NCI-H1930 (cell line): ENCODE measurements around the gene HAAO.

ENCODE experiments used
- DNase-seq, 2 experiments: peaks; one replicate each; lab custom pipeline; 2025; lab: John Stamatoyannopoulos, UW

The HAAO gene

GRCh38 chr2:42768706-42769256 is 23.6 kb downstream of the HAAO start:
- DNase-seq: no peak

- DNase-seq: no peak
Measured at GRCh38 chr2:42767899-42768705, 24.3 kb downstream of the HAAO start.

DNA sequence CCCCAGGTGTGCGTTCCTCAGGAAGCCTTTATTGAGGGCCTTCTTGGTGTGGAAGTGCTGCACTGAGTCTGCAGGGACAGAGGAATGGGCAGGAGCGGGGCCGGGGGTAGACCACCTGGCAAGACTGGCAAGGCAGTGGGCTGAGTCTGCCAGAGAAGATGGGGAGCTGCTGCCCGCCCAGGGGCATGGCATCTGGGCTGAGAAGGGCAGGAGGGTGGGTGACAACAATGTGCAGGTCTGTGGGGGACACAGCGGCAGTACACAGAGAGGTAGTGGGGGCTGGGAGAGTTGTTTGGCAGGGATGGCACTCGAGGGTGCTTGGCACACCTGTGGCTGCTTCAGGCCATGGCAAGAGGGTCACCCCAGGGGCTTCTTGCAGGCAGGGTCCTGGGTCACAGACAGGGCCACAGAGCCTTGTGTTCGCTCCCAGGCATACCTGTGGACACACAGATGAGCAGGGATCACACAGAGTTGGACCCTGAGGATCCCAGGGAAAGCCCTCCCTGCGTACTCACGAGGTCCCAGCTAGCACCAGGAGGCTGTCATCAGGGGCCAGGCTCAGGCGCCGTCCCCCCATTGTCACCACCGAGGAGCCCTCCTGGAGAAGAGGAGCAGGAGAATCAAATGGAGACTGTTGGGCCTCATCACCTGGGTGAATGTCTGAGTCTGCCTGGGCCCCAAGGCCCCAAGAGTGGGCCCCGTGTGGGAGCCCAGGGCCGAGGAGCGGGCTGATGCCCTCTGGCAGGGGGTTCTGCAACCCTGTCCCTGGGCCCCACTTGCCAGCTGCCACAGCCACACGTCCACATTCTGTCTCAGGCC is 25.1 kb downstream of the HAAO start:
- no peak for DNase-seq

GRCh38 chr2:42765686-42766085 is 26.7 kb downstream of the HAAO start:
- no peak for DNase-seq

GRCh38 chr2:42764901-42765300 is 27.5 kb downstream of the HAAO start:
- no peak for DNase-seq

DNA sequence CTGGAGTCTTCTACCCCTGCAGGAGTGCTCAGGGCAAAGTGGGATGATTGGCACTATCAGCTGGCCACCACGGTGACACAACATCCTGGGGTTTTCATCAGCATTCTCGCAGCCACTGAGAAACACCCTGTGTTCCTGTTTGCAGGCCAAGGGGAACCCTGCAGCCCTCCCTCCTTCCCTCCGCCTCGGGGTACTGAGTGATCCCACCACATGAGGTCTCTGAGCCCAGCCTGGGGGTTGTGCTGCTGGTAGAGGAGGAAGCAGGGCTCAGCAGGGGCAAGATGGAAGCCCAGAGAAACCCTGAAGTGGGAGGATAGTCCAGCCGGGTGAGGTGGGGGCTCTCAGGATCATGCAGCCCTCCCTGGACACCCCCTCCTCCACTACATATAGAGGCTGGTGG is 28.3 kb downstream of the HAAO start, which contains the start of gene OXER1:
OXER1 (minus strand) TSS at position 40 of the 400 bp plus-strand sequence. CDS start 73 bp downstream, outside the sequence.
- DNase-seq: no peak

DNA sequence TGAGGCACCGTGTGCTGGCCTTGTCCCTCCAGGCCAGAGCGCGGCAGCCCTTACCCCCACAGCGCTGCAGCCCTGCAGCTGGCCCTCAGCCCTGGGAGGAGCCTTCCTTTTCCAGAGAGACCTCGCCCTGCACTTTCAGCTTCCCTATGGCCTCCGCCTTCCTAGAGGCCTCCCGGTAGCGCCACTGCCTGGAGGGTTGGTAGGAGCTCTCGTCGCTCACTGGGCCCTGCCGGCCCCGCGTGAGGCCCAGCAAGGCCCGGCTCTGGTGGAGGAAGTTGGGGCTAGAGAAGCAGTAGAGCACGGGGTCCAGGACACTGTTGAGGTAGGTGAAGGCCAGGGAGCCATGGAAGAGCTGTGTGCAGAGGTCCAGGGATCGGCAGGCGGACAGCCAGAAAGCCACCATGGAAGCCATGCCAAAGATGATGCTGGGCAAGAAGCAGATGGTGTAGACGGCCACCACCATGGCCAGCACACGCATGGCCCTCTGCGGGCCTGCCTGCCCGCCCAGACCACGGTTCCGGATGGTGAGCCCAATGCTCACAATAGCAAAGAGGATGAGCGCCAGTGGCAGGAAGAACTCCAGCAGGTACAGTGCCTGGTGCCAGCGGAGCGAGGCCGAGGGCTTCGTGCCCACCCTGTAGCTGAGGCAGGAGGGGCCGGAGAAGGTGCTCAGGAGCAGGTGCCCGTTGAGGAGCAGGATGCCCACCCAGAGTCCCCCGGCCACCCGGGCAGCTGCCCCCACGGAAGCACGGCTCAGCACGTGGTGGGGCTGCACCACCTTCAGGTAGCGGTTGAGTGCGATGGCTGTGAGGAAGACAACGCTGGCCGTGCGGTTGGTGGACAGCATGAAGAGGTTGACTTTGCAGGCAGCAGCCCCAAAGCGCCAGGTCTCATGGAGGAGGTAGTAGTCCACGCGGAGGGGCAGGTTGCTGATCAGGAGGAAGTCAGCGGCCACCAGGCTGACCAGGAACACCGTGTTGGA is 29.3 kb downstream of the HAAO start:
- DNase-seq: no peak

GRCh38 chr2:42762155-42762554 is 30.2 kb downstream of the HAAO start:
- DNase-seq: no peak

- DNase-seq: no peak
Measured at GRCh38 chr2:42761554-42761953, 30.8 kb downstream of the HAAO start.

DNA sequence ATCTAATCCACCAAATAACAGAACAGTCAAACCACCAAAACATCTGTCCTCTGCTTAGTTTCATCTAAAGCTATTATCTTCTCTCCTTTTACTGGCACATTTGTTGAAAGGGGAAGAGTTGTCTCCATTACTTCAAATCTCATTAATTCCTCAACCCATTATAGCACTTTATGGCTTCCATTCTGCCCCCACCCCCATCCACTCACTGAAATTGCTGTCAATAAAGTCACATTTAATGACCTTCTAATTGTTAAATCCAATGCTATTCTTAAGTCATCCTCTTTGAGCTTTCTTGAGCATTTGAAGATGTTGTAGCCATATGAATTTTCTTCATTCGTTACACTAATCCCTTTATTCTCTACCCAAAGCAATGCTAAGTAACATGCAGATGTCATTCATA is 33.6 kb downstream of the HAAO start:
- no peak for DNase-seq

DNA sequence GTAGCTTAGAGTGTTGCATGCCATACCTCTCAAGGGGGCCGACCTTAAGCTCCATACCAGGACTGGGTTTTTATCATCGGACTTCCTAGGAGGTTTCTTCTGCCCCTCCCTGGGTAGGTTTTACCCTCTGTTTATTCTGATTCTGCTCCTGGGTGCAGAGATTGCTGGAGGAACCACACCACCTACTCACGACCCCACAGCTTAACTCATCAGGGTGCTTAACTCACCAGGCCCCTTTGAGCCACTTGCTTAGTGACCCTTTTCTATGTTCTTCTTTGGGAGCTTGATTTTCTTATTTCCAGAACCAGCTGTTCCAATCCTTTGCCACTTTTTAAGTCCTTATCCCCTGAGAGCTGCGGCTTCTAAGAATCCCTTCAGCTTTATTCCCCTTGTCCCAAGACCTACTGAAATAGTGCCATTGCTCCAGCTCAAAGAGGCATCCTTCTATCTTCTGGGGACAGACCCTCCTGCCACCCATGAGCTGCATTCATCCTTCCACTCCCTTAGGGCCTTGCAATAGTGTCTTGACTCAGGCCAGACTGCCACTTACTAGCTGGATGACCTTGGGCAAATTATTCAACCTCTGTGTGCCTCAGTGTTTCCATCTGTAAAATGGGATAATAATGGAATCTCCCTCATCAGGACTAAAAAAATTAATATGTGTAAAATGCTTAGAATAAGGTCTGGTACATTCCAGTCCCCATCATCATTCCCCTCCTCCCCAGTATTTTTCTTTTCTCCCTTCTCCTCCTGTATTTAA is 34.2 kb downstream of the HAAO start:
- DNase-seq: no peak

- no peak for DNase-seq
Measured at GRCh38 chr2:42756966-42757513, 35.3 kb downstream of the HAAO start.

DNA sequence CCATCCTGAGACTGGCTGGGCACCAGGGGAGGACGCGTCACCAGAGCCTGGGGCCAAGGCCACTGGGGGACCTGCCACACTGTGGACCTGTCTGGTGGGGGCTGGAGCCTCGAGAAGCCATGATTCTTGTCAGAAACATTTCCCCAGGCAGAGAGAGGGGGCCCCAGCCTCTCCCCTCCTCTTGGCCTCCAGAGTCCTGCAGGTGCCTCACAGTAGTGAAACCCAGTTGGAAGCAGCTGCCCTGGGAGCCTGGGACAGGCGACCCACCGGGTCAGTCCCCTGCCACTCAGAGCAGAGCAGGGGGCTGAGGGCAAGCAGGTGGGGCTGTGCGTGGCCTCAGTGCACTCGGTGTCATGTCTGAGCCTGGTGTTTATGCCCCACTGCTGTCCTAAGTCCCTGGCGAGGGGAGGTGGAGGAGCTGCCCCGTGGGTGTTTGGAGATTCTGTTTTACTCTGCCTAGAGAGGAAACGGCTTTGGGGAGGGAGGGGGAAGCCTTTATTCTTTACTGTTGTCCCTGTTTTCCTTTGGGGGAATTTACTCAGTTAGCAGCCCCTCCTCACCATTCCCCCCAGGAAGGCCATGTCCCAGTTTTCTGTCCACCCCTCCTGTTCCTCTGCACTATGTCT is 36.1 kb downstream of the HAAO start:
- no peak for DNase-seq

DNA sequence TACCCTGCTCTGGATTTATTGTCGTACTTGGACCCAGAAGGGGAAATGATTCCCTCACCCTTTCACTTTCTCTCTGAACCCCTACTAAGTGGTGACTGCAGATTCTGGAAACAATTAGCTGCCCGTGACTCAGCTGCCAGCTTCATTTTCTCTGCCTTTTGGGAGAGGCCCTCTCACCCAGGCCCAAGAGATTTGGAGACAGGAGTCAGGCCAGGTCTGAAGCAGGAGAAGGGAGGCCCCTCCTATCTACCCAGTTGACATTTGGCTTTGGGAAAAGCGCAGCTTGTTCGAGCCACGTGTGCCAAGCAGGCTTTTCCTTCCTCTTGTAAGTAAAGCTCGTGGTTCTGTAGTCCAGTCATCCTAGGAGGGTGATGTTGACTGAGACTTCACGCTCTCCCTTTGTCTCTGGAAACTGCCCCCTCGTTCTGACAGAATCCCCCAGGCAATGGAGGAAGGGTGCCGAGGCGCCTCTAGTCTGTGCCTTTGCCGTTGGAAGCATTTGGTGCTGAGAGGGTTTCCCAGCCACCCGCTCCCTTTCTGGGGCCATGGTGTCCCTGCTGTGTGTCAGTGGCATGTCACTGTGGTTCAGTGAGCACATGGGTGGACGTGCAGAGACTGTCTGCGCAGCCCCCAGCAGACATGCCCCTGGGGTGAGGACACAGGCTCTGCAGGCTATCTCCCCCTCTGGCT is 37.0 kb downstream of the HAAO start:
- no peak for DNase-seq

DNA sequence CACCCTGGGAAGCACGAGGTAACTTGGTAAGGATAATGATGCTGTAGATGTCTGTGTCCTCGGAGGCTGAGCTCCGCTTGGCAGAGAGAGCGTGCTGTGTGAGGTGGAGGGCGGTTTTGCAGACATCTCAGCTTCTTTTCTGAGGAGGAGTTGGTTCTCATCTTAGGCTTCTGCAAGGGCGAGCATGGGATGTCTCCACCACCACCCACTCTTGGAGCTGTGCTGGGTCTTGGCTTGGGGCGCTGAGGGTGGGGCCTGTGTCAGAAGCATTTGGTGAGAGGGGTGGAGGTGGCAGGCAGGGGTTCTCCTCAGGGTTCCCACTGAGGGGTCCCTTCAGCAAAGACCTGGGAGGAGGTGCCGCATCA is 37.6 kb downstream of the HAAO start:
- DNase-seq: no peak

GRCh38 chr2:42754021-42754775 is 38.2 kb downstream of the HAAO start:
- no peak for DNase-seq

DNA sequence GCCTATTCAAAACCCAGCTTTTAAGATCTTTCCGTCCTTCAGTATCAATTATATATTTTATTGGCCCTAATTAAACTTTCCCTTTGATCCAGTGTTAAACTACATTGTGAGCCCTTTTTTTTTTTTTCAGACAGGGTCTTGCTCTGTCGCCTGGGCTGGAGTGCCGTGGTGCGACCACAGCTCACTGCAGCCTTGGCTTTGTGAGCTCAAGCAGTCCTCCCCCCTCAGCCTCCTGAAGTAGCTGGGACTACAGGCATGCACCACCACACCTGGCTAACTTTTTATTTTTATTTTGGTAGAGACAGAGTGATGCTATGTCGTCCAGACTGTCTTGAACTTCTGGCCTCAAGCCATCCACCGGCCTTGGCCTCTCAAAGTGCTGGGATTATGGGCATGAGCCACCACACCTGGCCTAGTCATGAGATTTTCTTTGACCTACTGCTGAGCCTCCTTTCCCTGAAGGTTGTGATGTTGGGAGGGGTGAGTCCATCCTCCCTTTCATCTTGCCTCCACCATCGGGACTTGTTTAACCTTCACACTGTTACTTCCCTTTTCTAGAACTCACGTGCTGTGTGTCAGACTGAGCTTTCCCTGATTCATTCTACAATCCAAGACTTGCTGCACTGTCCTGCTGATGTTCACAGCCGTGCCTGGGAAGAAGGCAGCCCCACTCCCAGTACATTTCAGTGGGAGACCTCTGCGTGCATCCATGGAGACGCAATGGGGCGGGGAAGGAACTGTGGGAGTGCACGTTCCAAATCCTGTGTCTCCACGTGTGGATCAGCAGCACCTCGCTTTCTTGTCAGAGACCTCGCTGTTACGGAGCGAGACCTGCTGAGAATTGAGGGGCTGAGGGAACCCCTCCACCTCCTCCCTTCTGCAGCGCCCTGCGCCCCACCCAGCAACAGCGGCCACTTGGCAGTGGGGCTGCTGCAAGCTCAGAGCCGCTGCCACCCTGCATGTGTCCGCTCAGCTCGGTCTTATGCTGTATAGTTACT is 39.3 kb downstream of the HAAO start:
- no peak for DNase-seq

GRCh38 chr2:42752314-42752713 is 40.1 kb downstream of the HAAO start:
- no peak for DNase-seq
